ENCODE results near the gene CRAMP1. TPM values are rescaled to one million over a fixed set of nuclear protein-coding genes. Genes with fewer than 3 reads are reported as not detected.

CRAMP1 gene
- total and polyA plus RNA-seq, 2 donors from 2014 or later, result 2.9 to 20.0 TPM

DNA sequence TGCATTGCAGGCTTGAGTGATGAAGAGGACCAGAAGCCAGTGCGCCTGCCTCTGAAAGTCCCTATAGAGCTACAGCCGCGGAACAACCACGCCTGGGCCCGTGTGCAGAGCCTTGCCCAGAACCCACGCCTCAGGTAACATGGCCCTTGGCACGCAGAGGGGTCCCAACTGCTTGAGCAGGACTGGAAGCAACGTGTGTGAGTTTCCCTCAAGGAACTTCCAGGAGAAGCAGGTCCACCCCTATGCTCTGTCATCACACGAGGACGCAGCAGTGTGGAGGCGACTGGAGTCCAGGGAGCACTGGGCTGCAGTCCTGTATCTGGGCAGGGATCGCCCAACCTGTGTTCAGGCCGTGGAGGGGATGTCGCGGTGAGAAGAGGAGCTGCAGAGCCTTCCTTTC lies 40.9 kb downstream of the CRAMP1 start:
- FAIRE-seq, result no peak
- TF ChIP-seq, protein P1, sequence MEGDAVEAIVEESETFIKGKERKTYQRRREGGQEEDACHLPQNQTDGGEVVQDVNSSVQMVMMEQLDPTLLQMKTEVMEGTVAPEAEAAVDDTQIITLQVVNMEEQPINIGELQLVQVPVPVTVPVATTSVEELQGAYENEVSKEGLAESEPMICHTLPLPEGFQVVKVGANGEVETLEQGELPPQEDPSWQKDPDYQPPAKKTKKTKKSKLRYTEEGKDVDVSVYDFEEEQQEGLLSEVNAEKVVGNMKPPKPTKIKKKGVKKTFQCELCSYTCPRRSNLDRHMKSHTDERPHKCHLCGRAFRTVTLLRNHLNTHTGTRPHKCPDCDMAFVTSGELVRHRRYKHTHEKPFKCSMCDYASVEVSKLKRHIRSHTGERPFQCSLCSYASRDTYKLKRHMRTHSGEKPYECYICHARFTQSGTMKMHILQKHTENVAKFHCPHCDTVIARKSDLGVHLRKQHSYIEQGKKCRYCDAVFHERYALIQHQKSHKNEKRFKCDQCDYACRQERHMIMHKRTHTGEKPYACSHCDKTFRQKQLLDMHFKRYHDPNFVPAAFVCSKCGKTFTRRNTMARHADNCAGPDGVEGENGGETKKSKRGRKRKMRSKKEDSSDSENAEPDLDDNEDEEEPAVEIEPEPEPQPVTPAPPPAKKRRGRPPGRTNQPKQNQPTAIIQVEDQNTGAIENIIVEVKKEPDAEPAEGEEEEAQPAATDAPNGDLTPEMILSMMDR (IDR thresholded peaks at IDR 0.05; ENCODE audit: borderline replicate concordance, extremely low read depth, insufficient read depth), result no peak

DNA sequence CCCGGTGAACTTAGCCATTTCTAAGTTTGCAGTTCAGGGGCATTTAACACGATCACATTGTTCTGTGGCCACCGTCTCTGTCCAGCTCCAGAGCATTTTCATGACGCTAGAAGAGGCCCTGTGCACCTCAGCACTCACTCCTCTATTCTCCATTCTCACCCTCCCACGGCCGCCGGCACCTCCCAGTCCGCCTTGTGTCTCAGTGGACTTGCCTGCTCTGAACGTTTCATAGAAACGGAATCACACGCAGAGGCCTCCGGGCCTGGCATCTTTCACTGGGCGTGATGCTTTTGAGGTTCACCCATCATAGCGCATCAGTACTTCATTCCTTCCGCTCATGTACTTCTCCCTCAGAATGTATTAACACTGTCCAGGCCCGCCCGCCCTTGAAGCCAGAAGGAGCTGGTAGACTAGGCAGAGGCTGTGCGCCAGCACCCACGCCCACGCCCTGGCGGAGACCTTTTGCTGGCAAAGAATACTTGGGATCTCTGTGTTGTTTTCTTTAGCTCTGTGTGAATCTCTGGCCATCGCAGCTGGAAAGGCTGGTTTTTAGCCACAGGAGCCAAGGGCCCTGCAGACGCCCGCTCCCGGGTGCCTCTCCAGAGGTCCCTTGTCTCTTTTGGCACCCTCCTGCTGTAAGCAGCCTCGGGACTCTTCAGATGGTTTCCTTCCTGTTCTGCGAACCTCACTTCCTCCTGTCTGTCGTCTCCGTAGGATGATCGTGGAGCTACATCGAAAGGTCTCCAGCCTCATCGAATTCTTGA lies 42.5 kb downstream of the CRAMP1 start:
- H3K9me3 ChIP-seq (ENCODE audit: control insufficient read depth in 2 of 3, insufficient read depth in 1 of 3, low read length in 3 of 3), result no peaks in the 10 kb centered on the region
- H3K36me3 ChIP-seq (ENCODE audit: control insufficient read depth in 2 of 3, insufficient read depth in 3 of 3, low read length in 3 of 3), result peaks cover 9 to 42% (median 21%) of the 10 kb centered on the region in 3 donors
- TF ChIP-seq, protein P1 (IDR thresholded peaks at IDR 0.05; ENCODE audit: borderline replicate concordance, extremely low read depth, insufficient read depth), result no peak
- no peak overlapping the region for H3K27ac ChIP-seq (ENCODE audit: low read depth in 2 of 2, low read length in 2 of 2)
- FAIRE-seq, result no peak
- intact Hi-C loops (cut with DNase I), result no loop called here
- no peak overlapping the region for H3K4me3 ChIP-seq (ENCODE audit: low read length in 3 of 3)
- no peaks in the 10 kb centered on the region for H3K27me3 ChIP-seq (ENCODE audit: control insufficient read depth, insufficient read depth, low read length)
- DNase-seq, result no peak
- H3K4me1 ChIP-seq (ENCODE audit: control insufficient read depth in 2 of 3, insufficient read depth in 2 of 3, low read depth in 1 of 3, low read length in 3 of 3), result no peaks in the 10 kb centered on the region
- no peak overlapping the region for H3K9ac ChIP-seq (ENCODE audit: low read length in 3 of 3)

More for the DNA sequence above, 40.9 kb downstream of the CRAMP1 start:
- peaks cover 9 to 42% (median 19%) of the 10 kb centered on the region in 3 donors for H3K36me3 ChIP-seq (ENCODE audit: control insufficient read depth in 2 of 3, insufficient read depth in 3 of 3, low read length in 3 of 3)
- H3K4me1 ChIP-seq (ENCODE audit: control insufficient read depth in 2 of 3, insufficient read depth in 2 of 3, low read depth in 1 of 3, low read length in 3 of 3), result no peaks in the 10 kb centered on the region
- no peak overlapping the region for H3K9ac ChIP-seq (ENCODE audit: low read length in 3 of 3)
- H3K27ac ChIP-seq (ENCODE audit: low read depth in 2 of 2, low read length in 2 of 2), result no peak overlapping the region
- no peaks in the 10 kb centered on the region for H3K27me3 ChIP-seq (ENCODE audit: control insufficient read depth, insufficient read depth, low read length)
- no peaks in the 10 kb centered on the region for H3K9me3 ChIP-seq (ENCODE audit: control insufficient read depth in 2 of 3, insufficient read depth in 1 of 3, low read length in 3 of 3)
- no peak for DNase-seq
- no peak overlapping the region for H3K4me3 ChIP-seq (ENCODE audit: low read length in 3 of 3)
- intact Hi-C loops (cut with DNase I), result no loop called here

DNA sequence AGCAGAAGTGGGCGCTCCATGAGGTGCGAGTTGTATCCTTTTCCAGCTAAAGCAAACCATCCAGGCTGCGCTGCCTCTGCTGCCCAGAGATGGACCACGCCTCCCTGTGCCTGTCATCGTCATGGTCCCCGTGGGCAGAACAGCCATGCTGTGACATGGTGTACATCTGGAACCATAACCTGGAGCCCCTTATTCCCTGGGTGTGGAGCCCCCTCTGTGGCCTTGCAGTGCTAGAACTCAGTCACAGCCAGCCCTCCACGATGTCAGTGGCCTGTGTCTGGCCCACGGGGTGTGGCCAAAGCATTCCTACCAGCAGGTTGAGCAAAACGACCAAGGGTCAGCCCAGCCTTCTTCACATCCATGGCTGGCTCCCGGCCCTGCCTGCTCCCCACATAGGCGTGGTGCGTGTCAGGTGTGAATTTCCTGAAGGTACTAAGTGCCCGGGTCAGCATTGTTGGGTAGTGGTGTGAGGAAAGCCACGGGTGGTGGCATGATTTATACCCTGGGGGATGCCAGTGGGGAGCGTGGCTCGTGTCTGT lies 43.2 kb downstream of the CRAMP1 start:
- FAIRE-seq (no peak), DNase-seq (no peak)
- TF ChIP-seq, protein P1 (IDR thresholded peaks at IDR 0.05; ENCODE audit: borderline replicate concordance, extremely low read depth, insufficient read depth), result no peak
- Histone ChIP-seq H3K4me1 (ENCODE audit: control insufficient read depth in 2 of 3, insufficient read depth in 2 of 3, low read depth in 1 of 3, low read length in 3 of 3) (no peaks in the 10 kb centered on the region), H3K27ac (ENCODE audit: low read depth in 2 of 2, low read length in 2 of 2) (no peak overlapping the region), H3K4me3 (ENCODE audit: low read length in 3 of 3) (no peak overlapping the region), H3K36me3 (ENCODE audit: control insufficient read depth in 2 of 3, insufficient read depth in 3 of 3, low read length in 3 of 3) (peaks cover 9 to 49% (median 27%) of the 10 kb centered on the region in 3 donors), H3K27me3 (ENCODE audit: control insufficient read depth, insufficient read depth, low read length) (no peaks in the 10 kb centered on the region), H3K9ac (ENCODE audit: low read length in 3 of 3) (no peak overlapping the region), H3K9me3 (ENCODE audit: control insufficient read depth in 2 of 3, insufficient read depth in 1 of 3, low read length in 3 of 3) (no peaks in the 10 kb centered on the region)
- intact Hi-C loops (cut with DNase I), result no loop called here

Data from kidney (tissue), 14 donors.